ENCODE results near the gene POLRMT. TPM values are rescaled to one million over a fixed set of nuclear protein-coding genes. Genes with fewer than 3 reads are reported as not detected.

POLRMT gene
- polyA plus RNA-seq, 1 donor (not counting 4 experiments of a cell fraction or from before 2014, with no cell fraction given): 33.3 TPM

DNA sequence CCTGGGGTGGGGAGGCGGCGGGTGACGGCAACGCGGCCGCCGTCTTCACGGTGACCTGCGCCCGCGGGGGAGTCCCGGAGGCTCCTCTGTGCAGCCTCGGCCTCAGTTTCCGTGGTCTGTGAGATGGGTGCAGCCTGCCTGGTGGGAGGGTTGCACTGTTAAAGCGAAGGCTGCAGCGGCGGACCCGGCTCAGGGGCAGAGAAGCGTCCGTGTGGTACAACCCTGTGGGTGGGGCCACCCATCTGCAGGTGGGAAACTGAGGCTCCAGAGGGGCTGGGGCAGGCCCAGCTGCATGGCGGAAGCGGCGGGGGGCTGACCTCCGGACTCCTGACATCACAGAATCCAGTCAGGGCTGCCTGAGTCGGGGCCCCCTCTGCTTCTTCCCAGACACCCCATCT is 6.8 kb upstream of the POLRMT start:
- H3K9ac ChIP-seq (ENCODE audit: control insufficient read depth, extremely low read depth, insufficient read depth, low read length): no peak overlapping the region
- DNase-seq (ENCODE audit: low read depth, low spot score): no peak
- no peaks in the 10 kb centered on the region for H4K20me1 ChIP-seq (ENCODE audit: control insufficient read depth, extremely low read depth, insufficient read depth, low read length)
- dilution Hi-C loops (cut with MboI; ENCODE audit: extremely low pct_ligation_motif_present, low sequenced_read_pairs): no loop called here
- no peak for FAIRE-seq
- peaks cover 4% of the 10 kb centered on the region for H3K4me1 ChIP-seq (ENCODE audit: control insufficient read depth, extremely low read depth, insufficient read depth, low read length)
- no peak overlapping the region for H3K27ac ChIP-seq (ENCODE audit: control insufficient read depth, insufficient read depth, low read length)
- peak overlapping the region in 1 of 3 experiments; percentile 40 for H3K4me3 ChIP-seq (ENCODE audit: control insufficient read depth in 2 of 3, extremely low read depth in 1 of 3, insufficient read depth in 2 of 3, low read depth in 1 of 3, low read length in 3 of 3)
- no peaks in the 10 kb centered on the region for H3K9me3 ChIP-seq (ENCODE audit: control insufficient read depth, low read depth, low read length)
- TF ChIP-seq, protein P1, sequence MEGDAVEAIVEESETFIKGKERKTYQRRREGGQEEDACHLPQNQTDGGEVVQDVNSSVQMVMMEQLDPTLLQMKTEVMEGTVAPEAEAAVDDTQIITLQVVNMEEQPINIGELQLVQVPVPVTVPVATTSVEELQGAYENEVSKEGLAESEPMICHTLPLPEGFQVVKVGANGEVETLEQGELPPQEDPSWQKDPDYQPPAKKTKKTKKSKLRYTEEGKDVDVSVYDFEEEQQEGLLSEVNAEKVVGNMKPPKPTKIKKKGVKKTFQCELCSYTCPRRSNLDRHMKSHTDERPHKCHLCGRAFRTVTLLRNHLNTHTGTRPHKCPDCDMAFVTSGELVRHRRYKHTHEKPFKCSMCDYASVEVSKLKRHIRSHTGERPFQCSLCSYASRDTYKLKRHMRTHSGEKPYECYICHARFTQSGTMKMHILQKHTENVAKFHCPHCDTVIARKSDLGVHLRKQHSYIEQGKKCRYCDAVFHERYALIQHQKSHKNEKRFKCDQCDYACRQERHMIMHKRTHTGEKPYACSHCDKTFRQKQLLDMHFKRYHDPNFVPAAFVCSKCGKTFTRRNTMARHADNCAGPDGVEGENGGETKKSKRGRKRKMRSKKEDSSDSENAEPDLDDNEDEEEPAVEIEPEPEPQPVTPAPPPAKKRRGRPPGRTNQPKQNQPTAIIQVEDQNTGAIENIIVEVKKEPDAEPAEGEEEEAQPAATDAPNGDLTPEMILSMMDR (optimal IDR thresholded peaks at IDR 0.05 in 1 of 3, IDR thresholded peaks at IDR 0.05 in 1 of 3, conservative IDR thresholded peaks at IDR 0.05 in 1 of 3; ENCODE audit: extremely low read depth in 1 of 3, insufficient read depth in 2 of 3, low read length in 3 of 3): no peak
- TF ChIP-seq EZH2 (IDR thresholded peaks at IDR 0.05; ENCODE audit: low read length): no peak
- no peaks in the 10 kb centered on the region for H3K27me3 ChIP-seq (ENCODE audit: control insufficient read depth, extremely low read depth, insufficient read depth, low read length)
- no peak overlapping the region for H2AFZ ChIP-seq (ENCODE audit: control insufficient read depth, low read length)
- H3K79me2 ChIP-seq (ENCODE audit: control insufficient read depth, insufficient read depth, low read length): no peaks in the 10 kb centered on the region
- H3K9me1 ChIP-seq (ENCODE audit: control insufficient read depth, extremely low read depth, insufficient read depth, low read length): no peaks in the 10 kb centered on the region
- H3K36me3 ChIP-seq (ENCODE audit: control insufficient read depth in 2 of 2, extremely low read depth in 1 of 2, insufficient read depth in 2 of 2, low read length in 2 of 2): peaks cover 0 to 6% of the 10 kb centered on the region in 2 experiments
- peak overlapping the region; percentile 45 for H3K4me2 ChIP-seq (ENCODE audit: control insufficient read depth, extremely low read depth, insufficient read depth, low read depth, low read length)

DNA sequence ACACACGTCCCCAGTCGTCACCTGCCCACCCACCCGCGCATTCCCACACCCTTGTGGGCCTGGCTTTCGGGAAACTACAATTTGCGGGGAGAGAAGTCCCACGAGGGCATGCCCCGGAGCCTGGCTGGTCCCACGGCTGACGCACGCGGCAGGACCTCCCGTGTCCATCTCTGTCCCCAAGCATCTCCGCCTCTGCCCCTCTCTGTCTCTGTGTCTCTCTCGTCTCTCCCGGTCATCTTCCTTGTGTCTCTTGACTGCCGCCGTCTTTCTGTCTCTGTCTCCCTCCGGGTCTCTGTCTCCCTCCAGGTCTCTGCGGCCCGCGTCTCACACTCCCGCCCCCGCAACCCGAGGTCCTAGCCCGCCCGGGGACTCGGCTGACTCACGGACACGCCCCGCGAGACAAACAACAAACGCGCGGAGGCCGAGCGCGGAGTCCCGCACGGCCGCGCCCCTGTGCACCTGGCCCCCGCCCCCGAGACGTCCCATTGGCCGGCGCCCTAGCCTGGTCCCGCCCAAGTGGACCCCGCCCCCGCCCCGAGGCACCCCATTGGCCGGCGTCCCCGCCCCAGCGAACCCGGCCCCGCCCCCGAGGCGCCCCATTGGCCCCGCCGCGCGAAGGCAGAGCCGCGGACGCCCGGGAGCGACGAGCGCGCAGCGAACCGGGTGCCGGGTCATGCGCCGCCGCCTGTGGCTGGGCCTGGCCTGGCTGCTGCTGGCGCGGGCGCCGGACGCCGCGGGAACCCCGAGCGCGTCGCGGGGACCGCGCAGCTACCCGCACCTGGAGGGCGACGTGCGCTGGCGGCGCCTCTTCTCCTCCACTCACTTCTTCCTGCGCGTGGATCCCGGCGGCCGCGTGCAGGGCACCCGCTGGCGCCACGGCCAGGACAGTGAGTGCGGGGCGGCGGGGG is 6.2 kb upstream of the POLRMT start, which contains the start of gene FGF22:
Gene FGF22, plus strand, starts transcription at position 627 of the 908 bp plus-strand sequence. Its CDS starts 47 bp downstream, at position 674.
- Histone ChIP-seq H4K20me1 (ENCODE audit: control insufficient read depth, extremely low read depth, insufficient read depth, low read length) (no peaks in the 10 kb centered on the region), H3K9ac (ENCODE audit: control insufficient read depth, extremely low read depth, insufficient read depth, low read length) (peak within 1 kb of the TSS; percentile 41), H3K4me3 (ENCODE audit: control insufficient read depth in 2 of 3, extremely low read depth in 1 of 3, insufficient read depth in 2 of 3, low read depth in 1 of 3, low read length in 3 of 3) (peak within 1 kb of the TSS; percentile 40 to 68 (median 51)), H2AFZ (ENCODE audit: control insufficient read depth, low read length) (peak within 1 kb of the TSS; percentile 56), H3K36me3 (ENCODE audit: control insufficient read depth in 2 of 2, extremely low read depth in 1 of 2, insufficient read depth in 2 of 2, low read length in 2 of 2) (peaks cover 0 to 4% of the 10 kb centered on the region in 2 experiments), H3K27ac (ENCODE audit: control insufficient read depth, insufficient read depth, low read length) (no peak within 1 kb of the TSS), H3K4me2 (ENCODE audit: control insufficient read depth, extremely low read depth, insufficient read depth, low read depth, low read length) (peak within 1 kb of the TSS; percentile 78), H3K9me3 (ENCODE audit: control insufficient read depth, low read depth, low read length) (no peaks in the 10 kb centered on the region), H3K4me1 (ENCODE audit: control insufficient read depth, extremely low read depth, insufficient read depth, low read length) (peaks cover 4% of the 10 kb centered on the region), H3K79me2 (ENCODE audit: control insufficient read depth, insufficient read depth, low read length) (no peaks in the 10 kb centered on the region), H3K9me1 (ENCODE audit: control insufficient read depth, extremely low read depth, insufficient read depth, low read length) (no peaks in the 10 kb centered on the region), H3K27me3 (ENCODE audit: control insufficient read depth, extremely low read depth, insufficient read depth, low read length) (no peaks in the 10 kb centered on the region)
- FAIRE-seq (no peak), DNase-seq (ENCODE audit: low read depth, low spot score) (no peak)
- dilution Hi-C loops (cut with MboI; ENCODE audit: extremely low pct_ligation_motif_present, low sequenced_read_pairs): no loop called here
- TF ChIP-seq, protein P1 (optimal IDR thresholded peaks at IDR 0.05 in 1 of 3, IDR thresholded peaks at IDR 0.05 in 1 of 3, conservative IDR thresholded peaks at IDR 0.05 in 1 of 3; ENCODE audit: extremely low read depth in 1 of 3, insufficient read depth in 2 of 3, low read length in 3 of 3): no peak
- TF ChIP-seq EZH2 (IDR thresholded peaks at IDR 0.05; ENCODE audit: low read length): no peak
